Stimulated activated CD4-positive, alpha-beta T cell treated with anti-CD3 and anti-CD28 coated beads, Interleukin-4, amount 100 ng/mL, for 24 hours (primary cell): ENCODE data around the gene LRRC40.

Experiments used
- DNase-seq: peaks from one replicate; pipeline ENCODE4 v3.0.0-alpha.2; 2020

Gene LRRC40

GRCh38 chr1:70103770-70104169 lies 101.6 kb downstream of the LRRC40 start:
- DNase-seq, result no peak

- no peak for DNase-seq
Observed at GRCh38 chr1:70101774-70102173, 103.6 kb downstream of the LRRC40 start.

- no peak for DNase-seq
Observed at GRCh38 chr1:70101231-70101630, 104.1 kb downstream of the LRRC40 start.
